ENCODE measurements around the gene ANKRD2.

GRCh38 chr10:97539523-97540200, 32.9 kb upstream of the ANKRD2 start:
- TF ChIP-seq SP1 (IDR thresholded peaks at IDR 0.05) (no peak), SUZ12 (IDR thresholded peaks at IDR 0.05) (no peak), TARDBP (IDR thresholded peaks at IDR 0.05) (no peak), FOXA1 (IDR thresholded peaks at IDR 0.05) (no peak), BHLHE40 (IDR thresholded peaks at IDR 0.05; ENCODE audit: borderline replicate concordance) (no peak), FOXM1 (IDR thresholded peaks at IDR 0.05; ENCODE audit: borderline replicate concordance) (no peak), ARNT (IDR thresholded peaks at IDR 0.05) (no peak), HDGF (IDR thresholded peaks at IDR 0.05; ENCODE audit: borderline replicate concordance) (no peak), ELF4 (IDR thresholded peaks at IDR 0.05) (no peak)
